AG04449 (cell line): Measurements from ENCODE around the gene SYNPO2L.

Experiments used
- CTCF ChIA-PET: fragments of 350-600 bp; formaldehyde crosslinking; extraction: SDS; loops from one replicate; lab custom pipeline; 2021; ENCODE audit warnings: antibody characterized with exemption; lab: Yijun Ruan, JAX
- POLR2A ChIA-PET: fragments of 400-600, 350-600 bp; formaldehyde crosslinking; extraction: SDS; loops from one replicate; lab custom pipeline; 2020; ENCODE audit warnings: antibody characterized with exemption, inconsistent platforms; lab: Yijun Ruan, JAX
- DNase-seq: peaks from one replicate; pipeline ENCODE4 v3.0.0-alpha.2; 2010; ENCODE audit warnings: low read depth, low spot score
- H3K4me3 ChIP-seq: 2 replicates; pipeline ENCODE4 v1.5.1; 2011; ENCODE audit warnings: low read depth, mild to moderate bottlenecking, control low read depth, low read length
- TF ChIP-seq, protein P1 (sequence below): IDR thresholded peaks from one replicate; pipeline ENCODE4 v1.5.1; 2011; ENCODE audit warnings: mild to moderate bottlenecking, moderate library complexity, low read length, control low read depth, inconsistent platforms; ENCODE audit not compliant: insufficient read depth; ENCODE audit errors: missing control alignments

The SYNPO2L gene

DNA sequence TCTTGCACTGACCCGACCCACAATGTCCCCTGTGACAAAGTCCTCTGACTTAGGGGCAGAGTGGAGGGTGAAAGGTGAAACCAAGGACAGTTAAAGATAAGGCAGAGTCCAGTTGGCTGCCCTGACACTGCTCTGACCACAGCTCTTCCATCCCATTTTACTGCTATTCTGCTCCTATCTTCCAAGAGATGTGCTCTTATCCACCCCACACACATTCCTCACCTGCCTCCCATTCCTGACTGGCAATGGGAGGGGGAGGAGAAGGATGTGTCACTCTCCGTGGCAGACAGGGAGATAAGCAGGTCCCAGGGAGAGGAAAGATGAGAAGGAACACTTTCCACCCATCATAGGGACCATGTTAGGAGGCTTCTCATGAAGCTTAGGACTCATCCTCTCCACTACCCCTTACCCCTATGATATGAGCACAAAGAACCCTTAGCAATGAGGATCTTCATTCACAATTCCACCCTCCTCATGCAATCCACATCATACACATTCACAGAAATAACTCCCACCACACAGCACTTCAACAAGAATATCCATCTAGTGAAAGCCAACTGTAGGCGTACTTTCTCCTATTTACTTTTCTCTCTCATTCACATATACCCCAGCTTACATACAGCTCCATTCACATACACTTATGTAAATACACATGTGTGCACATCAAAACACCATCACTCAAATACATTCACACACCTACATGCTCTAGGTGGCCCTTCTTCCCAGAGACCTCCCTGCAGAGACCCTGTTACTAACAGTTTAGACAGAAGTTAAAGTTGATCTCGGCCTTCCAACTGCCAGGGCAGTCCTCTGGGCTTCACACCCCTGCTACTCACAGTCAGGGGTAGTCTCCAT lies 6.6 kb downstream of the SYNPO2L start:
- no peak for DNase-seq
- TF ChIP-seq, protein P1, sequence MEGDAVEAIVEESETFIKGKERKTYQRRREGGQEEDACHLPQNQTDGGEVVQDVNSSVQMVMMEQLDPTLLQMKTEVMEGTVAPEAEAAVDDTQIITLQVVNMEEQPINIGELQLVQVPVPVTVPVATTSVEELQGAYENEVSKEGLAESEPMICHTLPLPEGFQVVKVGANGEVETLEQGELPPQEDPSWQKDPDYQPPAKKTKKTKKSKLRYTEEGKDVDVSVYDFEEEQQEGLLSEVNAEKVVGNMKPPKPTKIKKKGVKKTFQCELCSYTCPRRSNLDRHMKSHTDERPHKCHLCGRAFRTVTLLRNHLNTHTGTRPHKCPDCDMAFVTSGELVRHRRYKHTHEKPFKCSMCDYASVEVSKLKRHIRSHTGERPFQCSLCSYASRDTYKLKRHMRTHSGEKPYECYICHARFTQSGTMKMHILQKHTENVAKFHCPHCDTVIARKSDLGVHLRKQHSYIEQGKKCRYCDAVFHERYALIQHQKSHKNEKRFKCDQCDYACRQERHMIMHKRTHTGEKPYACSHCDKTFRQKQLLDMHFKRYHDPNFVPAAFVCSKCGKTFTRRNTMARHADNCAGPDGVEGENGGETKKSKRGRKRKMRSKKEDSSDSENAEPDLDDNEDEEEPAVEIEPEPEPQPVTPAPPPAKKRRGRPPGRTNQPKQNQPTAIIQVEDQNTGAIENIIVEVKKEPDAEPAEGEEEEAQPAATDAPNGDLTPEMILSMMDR: no peak
- H3K4me3 ChIP-seq: no peak overlapping the region
- ChIA-PET CTCF (interaction anchor here (0.6 to 30.3 kb wide), 5 partner anchors 9 to 168 kb away, joined by 3 to 560 read pairs (median 3); no protein-coding TSS in a partner anchor), POLR2A (interaction anchor here (1.6 kb wide), 1 partner anchor 153 kb away, joined by 5 read pairs; the partner anchor contains the start of gene PPP3CB)

DNA sequence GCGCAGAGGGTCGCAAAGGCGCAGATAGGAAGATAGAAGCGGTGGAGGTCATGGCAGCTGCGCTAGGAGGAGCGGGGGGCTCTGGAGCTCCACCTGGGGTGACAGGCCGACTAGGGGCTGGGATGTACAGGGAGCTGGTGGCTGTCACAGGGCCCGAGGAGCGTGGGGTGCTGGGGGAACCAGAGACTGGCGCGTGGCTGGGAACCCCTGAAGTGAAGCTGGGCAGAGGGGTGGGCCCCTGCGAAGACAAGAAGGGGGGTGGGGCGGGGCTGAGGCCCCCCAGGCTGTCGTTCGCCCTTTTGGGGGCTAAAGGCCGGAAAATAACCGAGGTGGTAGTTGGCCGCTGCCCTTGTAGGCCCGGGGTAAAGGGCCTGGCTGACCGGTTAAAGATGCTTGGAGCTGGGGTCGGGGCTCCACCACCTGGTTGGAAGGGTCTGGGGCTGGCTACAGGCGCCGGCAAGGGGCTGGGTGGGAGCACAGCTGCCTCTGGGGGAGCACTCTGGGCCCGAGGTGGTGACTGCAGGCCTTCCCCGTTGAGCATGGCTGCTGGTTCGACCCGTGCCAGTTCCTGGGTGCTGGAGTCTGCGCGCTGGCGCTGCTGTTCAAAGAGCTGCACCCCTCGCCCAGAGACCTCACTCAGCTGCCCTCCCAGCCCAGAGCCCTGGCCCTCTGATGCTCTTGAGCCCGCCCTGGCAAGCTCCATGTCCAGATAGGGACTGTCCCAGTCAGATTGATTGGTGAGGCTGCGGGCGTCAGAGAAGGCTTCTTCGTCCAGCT lies 7.8 kb downstream of the SYNPO2L start:
- CTCF ChIA-PET: interaction anchor here (0.7 to 30.3 kb wide), 6 partner anchors 10 to 119 kb away, joined by 3 to 560 read pairs (median 3); no protein-coding TSS in a partner anchor
- no peak for DNase-seq
- POLR2A ChIA-PET: no interaction called here
- TF ChIP-seq, protein P1: no peak
- H3K4me3 ChIP-seq: peak overlapping the region; percentile 46

DNA sequence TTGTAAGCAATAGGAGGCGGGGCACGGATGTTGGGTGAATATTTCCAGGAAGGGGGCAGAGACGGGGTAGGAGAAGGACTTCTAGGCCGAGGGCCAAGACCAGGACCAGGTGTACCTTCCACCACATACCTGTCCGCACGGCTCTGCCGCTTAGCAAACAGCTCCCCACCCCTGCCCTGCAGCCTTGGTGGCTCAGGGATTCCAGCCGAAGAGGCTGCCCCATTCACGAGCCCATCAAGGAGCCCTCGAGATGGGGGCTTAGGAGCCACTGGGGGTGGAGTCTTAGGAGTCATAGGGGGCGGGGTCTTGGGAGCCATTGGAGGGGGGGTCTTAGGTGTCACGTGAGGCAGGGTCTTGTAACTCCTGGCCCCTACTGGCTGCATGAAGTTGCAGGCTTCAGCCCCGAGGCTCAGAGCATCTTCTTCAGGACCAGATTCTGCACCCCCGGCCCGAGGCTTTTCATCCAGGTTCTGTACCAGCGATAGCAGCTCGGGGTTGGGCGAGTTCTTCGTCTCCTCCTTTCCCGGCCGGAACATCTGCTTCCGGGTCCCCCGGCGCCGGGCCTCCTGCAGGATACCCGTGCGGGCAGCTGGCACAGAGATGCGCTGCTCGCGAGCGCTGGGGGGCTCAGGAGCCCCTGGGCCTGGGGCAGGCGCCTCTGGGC lies 8.5 kb downstream of the SYNPO2L start:
- TF ChIP-seq, protein P1: no peak
- DNase-seq: no peak
- POLR2A ChIA-PET: no interaction called here
- peak overlapping the region; percentile 46 for H3K4me3 ChIP-seq
- CTCF ChIA-PET: interaction anchor here (1.0 to 30.3 kb wide), 4 partner anchors 10 to 125 kb away, joined by 3 to 560 read pairs (median 32); no protein-coding TSS in a partner anchor

DNA sequence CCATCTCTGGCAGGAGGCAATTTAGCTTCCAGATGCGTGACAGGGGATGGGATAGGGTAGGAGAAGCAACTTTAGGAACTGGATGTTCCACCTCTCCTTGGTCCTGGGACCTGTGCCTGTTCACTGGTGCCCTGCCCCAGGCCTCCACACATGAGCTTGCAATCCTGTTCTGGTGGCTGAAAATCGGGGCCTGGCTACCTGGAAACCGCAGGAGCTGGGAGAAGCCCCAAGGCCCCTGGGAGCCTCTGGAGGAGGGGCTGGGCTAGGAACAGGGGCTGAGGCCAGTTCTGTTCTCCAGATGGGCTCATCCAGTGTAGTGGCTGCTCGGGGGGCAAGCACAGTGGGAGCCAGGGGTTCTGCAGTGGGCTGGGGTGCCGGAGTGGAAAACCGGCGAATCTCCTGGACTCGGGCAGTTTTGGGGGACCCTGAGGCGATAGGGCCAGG lies 9.2 kb downstream of the SYNPO2L start:
- TF ChIP-seq, protein P1: no peak
- DNase-seq: no peak
- ChIA-PET CTCF (interaction anchor here (0.7 to 30.3 kb wide), 6 partner anchors 13 to 129 kb away, joined by 3 to 560 read pairs (median 38); no protein-coding TSS in a partner anchor), POLR2A (no interaction called here)
- H3K4me3 ChIP-seq: no peak overlapping the region

DNA sequence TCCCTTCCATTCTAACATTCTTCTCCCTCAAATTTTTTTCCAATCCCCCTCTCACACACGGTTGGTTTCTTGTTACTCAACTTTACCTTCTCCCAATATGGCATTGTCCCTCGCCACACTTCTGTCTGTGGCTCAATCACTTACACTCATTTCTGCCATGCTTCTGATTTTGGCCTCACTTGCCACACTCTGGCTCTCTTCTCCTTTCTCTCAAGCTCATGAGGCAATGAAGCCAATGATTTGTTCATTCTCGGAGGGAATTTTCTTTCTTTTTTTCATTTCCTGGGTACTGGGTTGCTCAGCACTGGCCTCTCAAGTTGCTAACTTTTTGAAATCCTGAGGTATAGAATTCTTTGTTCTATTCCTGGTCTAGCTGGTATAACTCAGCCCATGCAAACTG lies 10.6 kb downstream of the SYNPO2L start:
- ChIA-PET CTCF (interaction anchor here (0.8 to 30.3 kb wide), 16 partner anchors 14 to 180 kb away, joined by 3 to 560 read pairs (median 7); no protein-coding TSS in a partner anchor), POLR2A (no interaction called here)
- no peak overlapping the region for H3K4me3 ChIP-seq
- TF ChIP-seq, protein P1: no peak
- DNase-seq: no peak
